Chondrocyte (in vitro differentiated cells): Measurements from ENCODE around the gene SAA4. TPM values are rescaled to one million over a fixed set of nuclear protein-coding genes. Genes with fewer than 3 reads are reported as not detected.

Source experiments
- DNase-seq: peaks from one replicate; pipeline ENCODE4 v3.0.0; 2021; ENCODE audit warnings: mixed read lengths, low spot score
- H3K27ac Mint-ChIP-seq: one replicate; pipeline ENCODE4 v1.8.0; 2021; ENCODE audit warnings: mild to moderate bottlenecking, moderate library complexity, mixed read lengths; ENCODE audit not compliant: unreplicated experiment
- H3K27me3 Mint-ChIP-seq: 2 replicates; pipeline ENCODE4 v1.8.0; 2021; ENCODE audit warnings: low read depth, mixed read lengths
- H3K36me3 Mint-ChIP-seq: 2 replicates; pipeline ENCODE4 v1.8.0; 2021; ENCODE audit warnings: low read depth, mixed read lengths
- H3K4me1 Mint-ChIP-seq: 2 replicates; pipeline ENCODE4 v1.8.0; 2021; ENCODE audit warnings: low read depth, mild to moderate bottlenecking, mixed read lengths
- H3K4me3 Mint-ChIP-seq: one replicate; pipeline ENCODE4 v1.8.0; 2021; ENCODE audit warnings: mild to moderate bottlenecking, moderate library complexity, mixed read lengths; ENCODE audit not compliant: unreplicated experiment
- H3K9me3 Mint-ChIP-seq: 2 replicates; pipeline ENCODE4 v1.8.0; 2021; ENCODE audit warnings: low read depth, mixed read lengths
- long read RNA-seq: library from polyadenylated mRNA; stranded (forward); transcript quantifications from one replicate; pipeline ENCODE4 v2.0.0, GENCODE V29; 2021
- total RNA-seq: library from RNA; stranded (reverse); gene quantifications from 3 replicates; pipeline ENCODE4 v1.2.1, GENCODE V29; 2021
- TF ChIP-seq, protein P1 (sequence below): fragments of 200-600 bp; sonication (generic); IDR thresholded peaks from 2 replicates; pipeline ENCODE4 v1.5.0; 2021; ENCODE audit warnings: antibody characterized with exemption, mild to moderate bottlenecking, moderate library complexity

SAA4 gene, protein sequence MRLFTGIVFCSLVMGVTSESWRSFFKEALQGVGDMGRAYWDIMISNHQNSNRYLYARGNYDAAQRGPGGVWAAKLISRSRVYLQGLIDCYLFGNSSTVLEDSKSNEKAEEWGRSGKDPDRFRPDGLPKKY
- total RNA-seq: not detected in 3 replicates
- long read RNA-seq: 0 reads

DNA sequence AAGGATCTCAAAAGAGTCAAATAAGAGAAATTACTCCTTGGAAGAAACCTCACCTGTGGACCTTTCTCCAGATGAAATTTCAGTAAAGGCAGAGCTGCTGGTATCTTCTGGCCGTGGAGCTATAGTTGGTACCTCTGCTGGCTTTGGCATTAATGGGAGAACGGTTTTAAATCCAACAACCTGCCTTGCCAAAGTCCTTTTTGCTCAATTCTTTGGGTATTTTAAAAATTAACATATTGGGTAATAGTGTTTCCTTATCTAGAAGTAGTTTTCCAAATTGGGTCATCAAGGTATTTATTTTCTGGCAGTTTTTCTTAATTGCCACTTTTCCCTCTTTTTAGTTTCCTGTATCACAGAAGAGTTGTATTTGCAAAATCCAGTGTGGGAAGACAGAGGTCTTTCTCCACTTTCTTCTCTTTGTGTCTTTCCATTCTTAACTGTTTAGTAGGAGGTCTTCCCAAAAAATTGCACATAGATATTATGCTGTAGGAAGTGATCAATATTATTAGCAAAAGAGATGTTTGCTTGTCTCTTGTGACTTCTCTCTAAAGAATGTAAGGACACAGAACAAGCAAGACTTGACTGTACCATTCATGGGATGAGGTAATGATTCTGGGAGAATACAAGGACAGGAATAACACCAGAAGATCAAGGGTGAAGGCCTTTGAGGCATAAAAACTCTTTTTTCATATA lies at the start of gene SAA4:
Gene SAA4 (minus strand): TSS at position 139 of the 693 bp plus-strand sequence. CDS start 876 bp downstream, outside the sequence.
- Mint-ChIP-seq H3K4me3 (no peak within 1 kb of the TSS), H3K36me3 (peaks cover 1% of the 10 kb centered on the region), H3K9me3 (no peaks in the 10 kb centered on the region), H3K27me3 (peaks cover 45% of the 10 kb centered on the region), H3K4me1 (no peaks in the 10 kb centered on the region), H3K27ac (no peak within 1 kb of the TSS)
- TF ChIP-seq, protein P1, sequence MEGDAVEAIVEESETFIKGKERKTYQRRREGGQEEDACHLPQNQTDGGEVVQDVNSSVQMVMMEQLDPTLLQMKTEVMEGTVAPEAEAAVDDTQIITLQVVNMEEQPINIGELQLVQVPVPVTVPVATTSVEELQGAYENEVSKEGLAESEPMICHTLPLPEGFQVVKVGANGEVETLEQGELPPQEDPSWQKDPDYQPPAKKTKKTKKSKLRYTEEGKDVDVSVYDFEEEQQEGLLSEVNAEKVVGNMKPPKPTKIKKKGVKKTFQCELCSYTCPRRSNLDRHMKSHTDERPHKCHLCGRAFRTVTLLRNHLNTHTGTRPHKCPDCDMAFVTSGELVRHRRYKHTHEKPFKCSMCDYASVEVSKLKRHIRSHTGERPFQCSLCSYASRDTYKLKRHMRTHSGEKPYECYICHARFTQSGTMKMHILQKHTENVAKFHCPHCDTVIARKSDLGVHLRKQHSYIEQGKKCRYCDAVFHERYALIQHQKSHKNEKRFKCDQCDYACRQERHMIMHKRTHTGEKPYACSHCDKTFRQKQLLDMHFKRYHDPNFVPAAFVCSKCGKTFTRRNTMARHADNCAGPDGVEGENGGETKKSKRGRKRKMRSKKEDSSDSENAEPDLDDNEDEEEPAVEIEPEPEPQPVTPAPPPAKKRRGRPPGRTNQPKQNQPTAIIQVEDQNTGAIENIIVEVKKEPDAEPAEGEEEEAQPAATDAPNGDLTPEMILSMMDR: no peak
- DNase-seq: no peak

DNA sequence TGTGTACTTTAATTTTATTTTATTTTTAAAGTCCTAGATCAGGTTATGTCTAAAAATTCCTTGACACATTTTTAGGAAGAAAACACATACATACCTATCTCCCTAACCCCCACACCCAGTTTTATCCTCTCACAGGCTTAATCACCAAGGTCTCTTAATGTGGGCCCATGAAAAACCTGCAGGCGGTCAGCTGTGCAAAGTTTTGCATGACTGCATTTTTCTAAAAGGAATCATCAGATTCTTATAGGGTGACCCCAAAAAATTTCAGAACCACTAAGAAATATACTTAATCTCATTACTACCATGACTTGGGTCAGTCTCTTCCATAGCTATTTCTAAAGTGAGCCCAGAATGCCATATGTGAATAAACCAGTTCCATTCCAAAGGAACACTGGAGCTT lies 49.2 kb upstream of the SAA4 start:
- no peaks in the 10 kb centered on the region for H3K9me3 Mint-ChIP-seq
- no peaks in the 10 kb centered on the region for H3K27me3 Mint-ChIP-seq
- no peak for DNase-seq
- H3K36me3 Mint-ChIP-seq: peaks cover 48% of the 10 kb centered on the region
- H3K4me1 Mint-ChIP-seq: no peaks in the 10 kb centered on the region
- no peak overlapping the region for H3K27ac Mint-ChIP-seq
- H3K4me3 Mint-ChIP-seq: no peak overlapping the region
- TF ChIP-seq, protein P1: no peak

DNA sequence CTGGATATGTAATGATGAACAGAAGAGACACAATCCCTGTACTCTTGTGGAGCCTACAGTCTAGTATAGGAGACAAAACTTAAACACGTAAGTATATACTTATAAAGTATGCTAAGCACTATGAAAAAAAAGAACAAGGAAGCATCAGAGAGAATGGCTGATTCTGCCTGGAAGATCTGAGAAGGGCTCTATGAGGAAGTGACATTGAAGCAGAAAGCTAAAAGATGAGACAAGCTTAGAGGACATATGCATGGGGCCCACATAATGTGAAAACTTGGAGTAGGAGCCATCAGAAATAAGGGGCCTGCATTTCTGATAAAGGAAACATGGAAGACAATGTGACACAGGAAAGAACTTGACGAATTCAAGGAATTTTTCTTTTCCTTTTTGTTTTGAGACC lies 46.0 kb upstream of the SAA4 start:
- no peak overlapping the region for H3K4me3 Mint-ChIP-seq
- no peak for DNase-seq
- H3K27me3 Mint-ChIP-seq: no peaks in the 10 kb centered on the region
- H3K36me3 Mint-ChIP-seq: peaks cover 47% of the 10 kb centered on the region
- TF ChIP-seq, protein P1: no peak
- no peaks in the 10 kb centered on the region for H3K9me3 Mint-ChIP-seq
- no peak overlapping the region for H3K27ac Mint-ChIP-seq
- H3K4me1 Mint-ChIP-seq: no peaks in the 10 kb centered on the region

DNA sequence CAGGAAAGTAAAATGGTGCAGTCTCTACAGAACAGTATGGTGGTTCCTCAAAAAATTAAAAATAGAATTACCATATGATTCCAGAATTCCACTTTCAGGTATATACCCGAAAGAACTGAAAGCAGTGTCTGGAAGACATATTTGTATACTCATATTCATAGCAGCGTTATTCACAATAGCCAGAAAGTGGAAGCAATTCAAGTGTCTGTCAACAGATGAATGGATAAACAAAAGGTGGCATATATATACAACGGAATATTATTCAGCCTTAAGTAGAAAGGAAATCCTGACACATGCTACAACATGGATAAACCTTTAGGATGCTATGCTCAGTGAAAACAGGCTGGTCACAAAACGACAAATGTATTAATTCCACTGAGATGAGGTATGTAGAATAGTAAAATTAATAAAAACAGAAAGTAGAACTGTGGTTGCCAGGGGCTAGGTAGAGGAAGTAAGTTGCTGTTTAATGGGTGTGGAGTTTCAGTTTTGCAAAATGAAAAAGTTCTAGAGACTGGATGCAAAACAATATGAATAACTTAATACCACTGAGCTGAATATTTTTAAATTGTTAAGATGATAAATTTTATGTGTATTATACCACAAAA lies 43.9 kb upstream of the SAA4 start:
- no peaks in the 10 kb centered on the region for H3K4me1 Mint-ChIP-seq
- H3K27me3 Mint-ChIP-seq: no peaks in the 10 kb centered on the region
- H3K36me3 Mint-ChIP-seq: peaks cover 46% of the 10 kb centered on the region
- H3K9me3 Mint-ChIP-seq: no peaks in the 10 kb centered on the region
- H3K4me3 Mint-ChIP-seq: no peak overlapping the region
- no peak overlapping the region for H3K27ac Mint-ChIP-seq
- no peak for DNase-seq
- TF ChIP-seq, protein P1: no peak

DNA sequence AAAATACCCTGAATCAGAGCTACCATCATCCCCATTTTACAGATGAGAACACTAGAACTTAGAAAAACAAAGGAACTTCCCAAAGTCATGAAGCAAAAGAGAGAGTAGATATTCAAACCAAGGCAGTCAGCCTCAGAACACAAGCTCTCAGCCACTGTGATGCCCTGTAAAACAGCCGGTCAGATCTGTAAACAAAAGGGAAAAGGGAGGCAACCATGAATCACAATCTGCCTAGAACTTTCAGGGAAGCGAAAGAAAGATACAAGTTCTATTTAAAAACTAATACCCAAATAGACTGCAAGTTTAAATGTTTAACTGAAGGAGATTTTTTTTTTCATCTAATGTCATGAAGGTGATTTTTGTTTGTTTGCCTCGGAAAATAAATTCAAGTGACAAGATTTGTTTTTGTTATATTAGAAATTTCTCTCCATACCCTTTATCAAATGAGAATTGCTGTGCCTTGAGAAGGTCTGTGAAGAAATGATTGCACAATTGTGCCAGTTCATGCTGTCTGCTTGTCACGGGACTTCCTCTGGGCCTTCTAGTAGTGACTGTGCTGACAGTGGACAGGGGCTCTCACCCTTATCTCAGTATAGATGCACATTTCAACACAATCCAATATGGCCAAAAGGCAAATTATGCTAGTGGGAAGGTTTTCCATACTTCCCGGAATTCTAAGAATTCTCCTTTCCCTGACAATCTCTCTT lies 41.1 kb upstream of the SAA4 start:
- Mint-ChIP-seq H3K4me1 (no peaks in the 10 kb centered on the region), H3K27me3 (no peaks in the 10 kb centered on the region), H3K27ac (no peak overlapping the region), H3K9me3 (no peaks in the 10 kb centered on the region), H3K36me3 (peaks cover 38% of the 10 kb centered on the region), H3K4me3 (no peak overlapping the region)
- TF ChIP-seq, protein P1: no peak
- no peak for DNase-seq
